ENCODE data around the gene CETP.
"Not testable (repeated sequence)": the region's sequence is repeated elsewhere in the genome, so short reads cannot be mapped to it uniquely, and the experiment has no call there.

The CETP gene

GRCh38 chr16:56961386-56961785 lies 364 bp upstream of the CETP start:
- no peak for DNase-seq

GRCh38 chr16:56964243-56965148 lies 2.7 kb downstream of the CETP start:
- peak; percentile 99 for DNase-seq

- no peak for DNase-seq
These were observed 3.7 kb downstream of the CETP start for GRCh38 chr16:56965149-56966092.

- DNase-seq: no peak
These were observed 4.3 kb downstream of the CETP start for GRCh38 chr16:56966093-56966475.

GRCh38 chr16:56967733-56968132 lies 6.0 kb downstream of the CETP start:
- DNase-seq: no peak

- no peak for DNase-seq
These were observed 8.0 kb downstream of the CETP start for GRCh38 chr16:56969769-56970168.

- no peak for DNase-seq
These were observed 9.4 kb downstream of the CETP start for GRCh38 chr16:56970934-56971767.

- no peak for DNase-seq
These were observed 10.0 kb downstream of the CETP start for GRCh38 chr16:56971768-56972043.

GRCh38 chr16:56972403-56973293 lies 10.9 kb downstream of the CETP start:
- no peak for DNase-seq

GRCh38 chr16:56973294-56973689 lies 11.5 kb downstream of the CETP start:
- no peak for DNase-seq

GRCh38 chr16:56973899-56974298 lies 12.1 kb downstream of the CETP start:
- not testable (repeated sequence) for DNase-seq

GRCh38 chr16:56974549-56975300 lies 13.0 kb downstream of the CETP start:
- DNase-seq: no peak

- DNase-seq: no peak
These were observed 14.0 kb downstream of the CETP start for GRCh38 chr16:56975714-56976113.

- no peak for DNase-seq
These were observed 15.5 kb downstream of the CETP start for GRCh38 chr16:56977216-56977615.

GRCh38 chr16:56977823-56978430 lies 16.2 kb downstream of the CETP start:
- no peak for DNase-seq

- DNase-seq: no peak
These were observed 18.4 kb downstream of the CETP start for GRCh38 chr16:56980201-56980535.

- no peak for DNase-seq
These were observed 19.3 kb downstream of the CETP start for GRCh38 chr16:56980792-56981724.

GRCh38 chr16:56981729-56982271 lies 20.1 kb downstream of the CETP start:
- no peak for DNase-seq

- DNase-seq: no peak
These were observed 20.9 kb downstream of the CETP start for GRCh38 chr16:56982695-56983094.

Measured in stimulated activated CD4-positive, alpha-beta T cell treated with anti-CD3 and anti-CD28 coated beads, Interleukin-2, amount 100 ng/mL, for 24 hours (primary cell).